ENCODE data around the gene SOWAHC. TPM values are rescaled to one million over a fixed set of nuclear protein-coding genes. Genes with fewer than 3 reads are reported as not detected.

The SOWAHC gene
- total RNA-seq, 1 donor from 2014 or later = not detected

DNA sequence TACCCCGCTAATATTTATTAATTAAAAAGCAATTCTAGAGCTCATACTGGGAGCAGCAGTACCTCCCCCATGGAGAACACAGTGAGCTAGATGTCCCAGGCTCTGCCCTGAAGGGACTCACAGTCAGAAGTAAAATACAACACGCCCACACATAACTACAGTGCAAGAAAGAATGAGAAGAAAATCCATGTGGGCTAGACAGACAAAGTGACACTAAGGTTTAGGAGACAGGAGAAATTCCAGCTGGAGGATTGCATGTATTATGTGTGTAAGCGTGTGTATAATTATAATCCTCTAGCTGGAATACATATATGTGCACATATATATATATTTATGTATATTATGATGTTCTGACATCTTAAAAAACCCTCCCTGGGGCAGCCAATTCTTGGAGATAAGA is 15.7 kb downstream of the SOWAHC start:
- Mint-ChIP-seq H3K9me3 (no peaks in the 10 kb centered on the region), H3K4me1 (no peaks in the 10 kb centered on the region), H3K36me3 (ENCODE audit: low read depth) (no peaks in the 10 kb centered on the region), H3K27me3 (peaks cover 1% of the 10 kb centered on the region), H3K27ac (no peak overlapping the region), H3K4me3 (no peak overlapping the region)
- ChIA-PET POLR2A (no interaction called here), CTCF (no interaction called here)
- intact Hi-C loops (cut with micrococcal nuclease) = no loop called here
- no peak for ATAC-seq (ENCODE audit: low read depth)
- TF ChIP-seq, protein P1, sequence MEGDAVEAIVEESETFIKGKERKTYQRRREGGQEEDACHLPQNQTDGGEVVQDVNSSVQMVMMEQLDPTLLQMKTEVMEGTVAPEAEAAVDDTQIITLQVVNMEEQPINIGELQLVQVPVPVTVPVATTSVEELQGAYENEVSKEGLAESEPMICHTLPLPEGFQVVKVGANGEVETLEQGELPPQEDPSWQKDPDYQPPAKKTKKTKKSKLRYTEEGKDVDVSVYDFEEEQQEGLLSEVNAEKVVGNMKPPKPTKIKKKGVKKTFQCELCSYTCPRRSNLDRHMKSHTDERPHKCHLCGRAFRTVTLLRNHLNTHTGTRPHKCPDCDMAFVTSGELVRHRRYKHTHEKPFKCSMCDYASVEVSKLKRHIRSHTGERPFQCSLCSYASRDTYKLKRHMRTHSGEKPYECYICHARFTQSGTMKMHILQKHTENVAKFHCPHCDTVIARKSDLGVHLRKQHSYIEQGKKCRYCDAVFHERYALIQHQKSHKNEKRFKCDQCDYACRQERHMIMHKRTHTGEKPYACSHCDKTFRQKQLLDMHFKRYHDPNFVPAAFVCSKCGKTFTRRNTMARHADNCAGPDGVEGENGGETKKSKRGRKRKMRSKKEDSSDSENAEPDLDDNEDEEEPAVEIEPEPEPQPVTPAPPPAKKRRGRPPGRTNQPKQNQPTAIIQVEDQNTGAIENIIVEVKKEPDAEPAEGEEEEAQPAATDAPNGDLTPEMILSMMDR (IDR thresholded peaks at IDR 0.05) = no peak
- DNase-seq = no peak

DNA sequence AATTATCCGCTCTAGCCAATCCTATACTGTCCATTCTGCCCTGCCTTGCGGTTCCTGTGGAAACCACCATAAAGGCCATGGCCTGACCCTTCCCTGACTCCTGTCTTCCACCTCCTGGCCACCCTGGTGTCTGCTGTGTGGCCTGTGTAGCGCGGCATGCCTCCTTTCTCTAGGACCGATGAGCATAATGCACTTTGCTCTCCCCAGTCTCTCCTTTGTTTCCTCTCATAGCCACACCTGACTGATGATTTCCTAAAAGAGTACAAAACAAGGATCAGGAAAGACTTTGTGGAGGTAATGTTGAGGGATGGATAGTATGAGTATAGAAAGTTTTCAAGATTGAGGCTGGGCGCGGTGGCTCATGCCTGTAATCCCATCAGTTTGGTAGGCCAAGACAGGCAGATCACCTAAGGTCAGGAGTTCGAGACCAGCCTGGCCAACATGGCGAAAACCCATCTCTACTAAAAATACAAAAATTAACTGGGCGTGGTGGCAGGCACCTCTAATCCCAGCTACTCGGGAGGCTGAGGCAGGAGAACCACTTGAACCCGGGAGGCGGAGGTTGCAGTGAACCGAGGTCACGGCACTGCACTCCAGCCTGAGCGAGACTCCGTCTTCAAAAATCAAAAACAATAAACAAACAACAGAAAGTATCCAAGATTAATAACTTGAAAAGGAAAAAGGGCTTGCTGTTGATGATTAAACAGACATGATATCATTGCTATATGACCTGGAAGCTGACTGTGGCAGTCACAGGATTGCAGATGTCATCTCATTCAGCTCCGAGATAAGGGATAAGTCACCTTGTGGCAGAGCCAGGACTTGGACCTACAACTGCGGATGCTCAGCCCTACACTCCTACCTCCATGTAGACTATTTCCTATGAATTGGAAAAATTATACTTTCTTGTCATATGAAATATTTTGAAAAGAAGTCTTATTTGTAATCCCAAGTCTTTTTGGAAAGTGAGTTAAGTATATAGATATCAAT is 16.6 kb downstream of the SOWAHC start:
- CTCF ChIA-PET = no interaction called here
- POLR2A ChIA-PET = no interaction called here
- no peak overlapping the region for H3K27ac Mint-ChIP-seq

DNA sequence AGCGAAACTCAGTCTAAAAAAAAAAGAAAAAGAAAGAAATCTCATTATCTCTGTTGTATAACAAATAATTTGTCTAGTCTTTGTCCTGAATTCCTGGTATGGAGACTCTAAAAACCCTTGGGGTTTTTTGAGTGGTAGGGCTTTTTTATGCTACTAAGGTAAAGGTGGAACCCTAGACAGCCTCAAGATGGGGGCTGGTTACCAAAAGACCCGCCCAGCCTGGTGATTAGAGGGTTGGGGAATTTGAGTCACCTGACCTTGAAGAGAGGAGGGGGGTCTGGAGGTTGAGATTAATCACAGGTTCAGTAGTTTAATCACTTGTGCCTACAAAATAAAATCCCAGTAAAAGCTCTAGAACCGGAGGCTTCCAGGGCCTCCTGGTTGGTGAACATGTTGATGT is 17.6 kb downstream of the SOWAHC start:
- no peak for ATAC-seq (ENCODE audit: low read depth)
- TF ChIP-seq, protein P1 (IDR thresholded peaks at IDR 0.05) = no peak
- H3K4me3 Mint-ChIP-seq = no peak overlapping the region
- H3K27me3 Mint-ChIP-seq = peaks cover 1% of the 10 kb centered on the region
- no peaks in the 10 kb centered on the region for H3K36me3 Mint-ChIP-seq (ENCODE audit: low read depth)
- intact Hi-C loops (cut with micrococcal nuclease) = no loop called here
- H3K4me1 Mint-ChIP-seq = no peaks in the 10 kb centered on the region
- H3K27ac Mint-ChIP-seq = no peak overlapping the region
- ChIA-PET POLR2A (no interaction called here), CTCF (no interaction called here)
- no peak for DNase-seq
- H3K9me3 Mint-ChIP-seq = no peaks in the 10 kb centered on the region

More for the DNA sequence above, 16.6 kb downstream of the SOWAHC start:
- intact Hi-C loops (cut with micrococcal nuclease) = no loop called here
- TF ChIP-seq, protein P1 (IDR thresholded peaks at IDR 0.05) = no peak
- no peak overlapping the region for H3K4me3 Mint-ChIP-seq
- DNase-seq (no peak), ATAC-seq (ENCODE audit: low read depth) (no peak)
- H3K36me3 Mint-ChIP-seq (ENCODE audit: low read depth) = no peaks in the 10 kb centered on the region
- peaks cover 1% of the 10 kb centered on the region for H3K27me3 Mint-ChIP-seq
- no peaks in the 10 kb centered on the region for H3K9me3 Mint-ChIP-seq
- no peaks in the 10 kb centered on the region for H3K4me1 Mint-ChIP-seq

DNA sequence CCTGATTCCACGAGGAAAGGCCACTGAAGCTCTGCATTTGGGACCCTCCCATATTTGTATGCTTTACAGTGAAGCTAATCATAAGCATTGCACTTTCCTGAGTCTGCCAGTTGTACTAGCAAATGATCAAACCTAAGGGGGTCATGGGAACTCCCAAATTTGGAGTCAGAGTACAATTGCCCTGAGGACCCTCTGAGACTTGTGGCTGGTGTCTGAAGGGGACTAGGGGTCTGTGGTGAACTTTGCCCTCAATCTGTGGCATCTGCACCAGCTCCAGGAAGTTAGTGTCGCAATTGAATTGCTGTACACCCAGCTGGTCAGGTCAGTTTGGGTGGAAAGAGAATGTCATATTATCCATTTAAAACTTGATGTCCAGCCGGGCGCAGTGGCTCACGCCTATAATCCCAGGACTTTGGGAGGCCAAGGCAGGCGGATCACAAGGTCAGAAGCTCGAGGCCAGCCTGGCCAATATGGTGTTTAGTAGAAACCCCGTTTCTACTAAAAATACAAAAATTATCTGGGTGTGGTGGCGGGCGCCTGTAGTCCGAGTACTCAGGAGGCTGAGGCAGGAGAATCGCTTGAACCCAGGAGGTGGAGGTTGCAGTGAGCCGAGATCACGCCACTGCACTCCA is 18.1 kb downstream of the SOWAHC start:
- CTCF ChIA-PET = no interaction called here
- H3K27ac Mint-ChIP-seq = no peak overlapping the region
- intact Hi-C loops (cut with micrococcal nuclease) = no loop called here
- H3K36me3 Mint-ChIP-seq (ENCODE audit: low read depth) = no peaks in the 10 kb centered on the region
- no peak for ATAC-seq (ENCODE audit: low read depth)
- H3K4me1 Mint-ChIP-seq = no peaks in the 10 kb centered on the region
- no peaks in the 10 kb centered on the region for H3K9me3 Mint-ChIP-seq
- H3K27me3 Mint-ChIP-seq = peaks cover under 1% of the 10 kb centered on the region
- TF ChIP-seq, protein P1 (IDR thresholded peaks at IDR 0.05) = no peak
- no peak overlapping the region for H3K4me3 Mint-ChIP-seq
- DNase-seq = no peak
- POLR2A ChIA-PET = no interaction called here

DNA sequence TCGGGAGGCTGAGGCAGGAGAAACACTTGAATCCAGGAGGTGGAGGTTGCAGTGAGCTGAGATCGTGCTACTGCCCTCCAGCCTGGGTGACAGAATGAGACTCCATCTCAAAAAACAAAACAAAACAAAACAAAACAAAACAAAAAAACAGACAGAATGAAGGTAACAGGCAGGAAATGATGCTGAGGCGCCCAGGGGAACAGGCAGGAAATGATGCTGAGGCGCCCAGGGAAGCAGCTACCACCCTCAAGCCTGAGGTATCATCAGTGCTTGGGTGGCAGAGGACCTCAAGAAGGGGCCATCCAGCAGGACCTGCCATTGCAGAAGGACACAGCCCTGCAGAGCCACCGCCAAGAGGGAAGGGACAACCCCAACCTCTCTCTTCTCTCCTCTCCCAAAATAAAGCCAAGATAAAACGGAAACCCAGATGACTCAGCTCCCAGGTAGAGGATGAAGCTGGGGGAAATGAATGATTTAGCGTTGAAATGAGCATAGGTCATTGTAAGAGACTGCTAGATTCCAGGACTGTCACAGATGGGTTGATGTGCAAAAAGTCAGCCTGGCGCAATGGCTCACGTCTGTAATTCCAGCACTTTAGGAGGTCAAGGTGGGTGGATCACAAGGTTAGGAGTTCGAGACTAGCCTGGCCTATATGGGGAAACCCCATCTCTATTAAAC is 19.3 kb downstream of the SOWAHC start:
- POLR2A ChIA-PET = no interaction called here
- Mint-ChIP-seq H3K4me3 (no peak overlapping the region), H3K9me3 (no peaks in the 10 kb centered on the region), H3K27me3 (no peaks in the 10 kb centered on the region), H3K27ac (no peak overlapping the region), H3K4me1 (no peaks in the 10 kb centered on the region), H3K36me3 (ENCODE audit: low read depth) (no peaks in the 10 kb centered on the region)
- TF ChIP-seq, protein P1 (IDR thresholded peaks at IDR 0.05) = no peak
- DNase-seq (no peak), ATAC-seq (ENCODE audit: low read depth) (no peak)
- intact Hi-C loops (cut with micrococcal nuclease) = no loop called here
- CTCF ChIA-PET = no interaction called here
